HFFc6 (cell line): Measurements from ENCODE around the gene SPNS2. TPM values are rescaled to one million over a fixed set of nuclear protein-coding genes. Genes with fewer than 3 reads are reported as not detected.

Experiments used
- DNase-seq: peaks from one replicate; pipeline ENCODE4 v3.0.0-alpha.2; 2018
- H3K27ac Mint-ChIP-seq: 2 replicates; pipeline ENCODE4 v1.8.0; 2020; ENCODE audit warnings: mild to moderate bottlenecking, mixed read lengths
- H3K27me3 Mint-ChIP-seq: 2 replicates; pipeline ENCODE4 v1.8.0; 2021; ENCODE audit warnings: mild to moderate bottlenecking, moderate library complexity, mixed read lengths; ENCODE audit not compliant: insufficient read depth
- H3K36me3 Mint-ChIP-seq: 2 replicates; pipeline ENCODE4 v1.8.0; 2021; ENCODE audit warnings: low read depth, mixed read lengths
- H3K4me1 Mint-ChIP-seq: 2 replicates; pipeline ENCODE4 v1.8.0; 2020; ENCODE audit warnings: low read depth, mixed read lengths
- H3K4me3 Mint-ChIP-seq: 2 replicates; pipeline ENCODE4 v1.8.0; 2020; ENCODE audit warnings: mild to moderate bottlenecking, moderate library complexity, mixed read lengths
- H3K9me3 Mint-ChIP-seq: 2 replicates; pipeline ENCODE4 v1.8.0; 2020; ENCODE audit warnings: mild to moderate bottlenecking, mixed read lengths
- CTCF ChIP-seq: fragments of 200-600 bp; sonication (generic); IDR thresholded peaks from 2 replicates; pipeline ENCODE4 v1.5.0; 2021; ENCODE audit warnings: antibody characterized with exemption, mild to moderate bottlenecking
- total RNA-seq, 6 experiments: library from RNA; stranded (reverse); fragmentation: NEBNext Ultra II Directional; extraction: Animal tissue kit (Norgen Biotek cat#: 25700); gene quantifications; 2 replicates in 1 of 6; 3 replicates in 5 of 6; pipeline ENCODE4 v1.2.3, GENCODE V29; 2021

Gene SPNS2
- total RNA-seq, 6 experiments from 2014 or later, result not detected

GRCh38 chr17:4582691-4583090, 84.0 kb downstream of the SPNS2 start:
- Mint-ChIP-seq H3K27me3 (peaks cover 47% of the 10 kb centered on the region), H3K36me3 (no peaks in the 10 kb centered on the region), H3K9me3 (no peaks in the 10 kb centered on the region), H3K4me1 (no peaks in the 10 kb centered on the region), H3K4me3 (no peak overlapping the region), H3K27ac (no peak overlapping the region)
- TF ChIP-seq CTCF, result no peak
- no peak for DNase-seq

GRCh38 chr17:4583206-4583605, 84.5 kb downstream of the SPNS2 start:
- peaks cover 50% of the 10 kb centered on the region for H3K27me3 Mint-ChIP-seq
- no peak for TF ChIP-seq CTCF
- H3K4me3 Mint-ChIP-seq, result no peak overlapping the region
- no peaks in the 10 kb centered on the region for H3K4me1 Mint-ChIP-seq
- no peak overlapping the region for H3K27ac Mint-ChIP-seq
- DNase-seq, result no peak
- H3K36me3 Mint-ChIP-seq, result no peaks in the 10 kb centered on the region
- H3K9me3 Mint-ChIP-seq, result no peaks in the 10 kb centered on the region

- H3K9me3 Mint-ChIP-seq, result no peaks in the 10 kb centered on the region
- no peak overlapping the region for H3K4me3 Mint-ChIP-seq
- no peak overlapping the region for H3K27ac Mint-ChIP-seq
- DNase-seq, result no peak
- peaks cover 53% of the 10 kb centered on the region for H3K27me3 Mint-ChIP-seq
- no peaks in the 10 kb centered on the region for H3K36me3 Mint-ChIP-seq
- no peaks in the 10 kb centered on the region for H3K4me1 Mint-ChIP-seq
- TF ChIP-seq CTCF, result peak; percentile 18; the same call in 1 of the 2 replicates
Measured at GRCh38 chr17:4583782-4584100, 85.1 kb downstream of the SPNS2 start.

- TF ChIP-seq CTCF, result no peak
Measured at GRCh38 chr17:4584101-4584916, 85.6 kb downstream of the SPNS2 start, which contains the start of gene SMTNL2. Gene SMTNL2 (plus strand): TSS chr17:4584529. CDS start chr17:4584606, 77 bp downstream.

GRCh38 chr17:4584917-4585637, 86.4 kb downstream of the SPNS2 start:
- H3K27me3 Mint-ChIP-seq, result peaks cover 52% of the 10 kb centered on the region
- TF ChIP-seq CTCF, result no peak
- DNase-seq, result no peak
- no peaks in the 10 kb centered on the region for H3K36me3 Mint-ChIP-seq
- H3K4me1 Mint-ChIP-seq, result no peaks in the 10 kb centered on the region
- no peak overlapping the region for H3K4me3 Mint-ChIP-seq
- H3K9me3 Mint-ChIP-seq, result no peaks in the 10 kb centered on the region
- H3K27ac Mint-ChIP-seq, result no peak overlapping the region

More at GRCh38 chr17:4584101-4584916, 85.6 kb downstream of the SPNS2 start, which contains the start of gene SMTNL2:
- no peaks in the 10 kb centered on the region for H3K36me3 Mint-ChIP-seq
- no peaks in the 10 kb centered on the region for H3K9me3 Mint-ChIP-seq
- no peaks in the 10 kb centered on the region for H3K4me1 Mint-ChIP-seq
- H3K27ac Mint-ChIP-seq, result no peak within 1 kb of the TSS
- no peak for DNase-seq
- no peak within 1 kb of the TSS for H3K4me3 Mint-ChIP-seq
- H3K27me3 Mint-ChIP-seq, result peaks cover 51% of the 10 kb centered on the region
